Trophoblast cell (in vitro differentiated cells and primary cell): ENCODE measurements around the gene GALNT7.

ENCODE experiments used
- DNase-seq, 2 donors: peaks; one replicate each; pipeline ENCODE4 v3.0.0-alpha.2; 2016
- H2AFZ ChIP-seq: 2 replicates; pipeline ENCODE4 v1.6.1; 2013; ENCODE audit warnings: low read length, moderate library complexity, mild to moderate bottlenecking; ENCODE audit not compliant: insufficient read depth, poor library complexity
- H2AK5ac ChIP-seq: 2 replicates; pipeline ENCODE4 v1.6.1; 2013; ENCODE audit warnings: mild to moderate bottlenecking, low read length
- H2BK120ac ChIP-seq: 2 replicates; pipeline ENCODE4 v1.6.1; 2013; ENCODE audit warnings: low read length, mild to moderate bottlenecking, moderate library complexity; ENCODE audit not compliant: insufficient read depth, poor library complexity
- H2BK12ac ChIP-seq: 2 replicates; pipeline ENCODE4 v1.6.1; 2013; ENCODE audit warnings: mild to moderate bottlenecking, low read length, moderate library complexity
- H2BK5ac ChIP-seq: 2 replicates; pipeline ENCODE4 v1.6.1; 2013; ENCODE audit warnings: low read length, low read depth, moderate library complexity, mild to moderate bottlenecking; ENCODE audit not compliant: poor library complexity
- H3K14ac ChIP-seq: 2 replicates; pipeline ENCODE4 v1.6.1; 2013; ENCODE audit warnings: mild to moderate bottlenecking, low read length
- H3K18ac ChIP-seq: 2 replicates; pipeline ENCODE4 v1.6.1; 2013; ENCODE audit warnings: mild to moderate bottlenecking, low read length
- H3K23ac ChIP-seq: 2 replicates; pipeline ENCODE4 v1.6.1; 2013; ENCODE audit warnings: low read length
- H3K27ac ChIP-seq: 2 replicates; pipeline ENCODE4 v1.5.1; 2013; ENCODE audit warnings: low read depth, mild to moderate bottlenecking, inconsistent platforms, low read length, moderate library complexity
- H3K27me3 ChIP-seq: 2 replicates; pipeline ENCODE4 v1.6.1; 2013; ENCODE audit warnings: inconsistent platforms, mild to moderate bottlenecking, low read length, moderate library complexity; ENCODE audit not compliant: insufficient read depth
- H3K36me3 ChIP-seq, 2 experiments: 1 replicate in 1 of 2; 2 replicates in 1 of 2; pipeline ENCODE4 v1.6.1; 2013; ENCODE audit warnings: low read length in 2 of 2, mild to moderate bottlenecking in 2 of 2, moderate library complexity in 1 of 2; ENCODE audit not compliant: insufficient read depth in 2 of 2, control insufficient read depth in 1 of 2
- H3K4ac ChIP-seq: 2 replicates; pipeline ENCODE4 v1.6.1; 2013; ENCODE audit warnings: low read depth, mild to moderate bottlenecking, low read length, moderate library complexity
- H3K4me1 ChIP-seq, 2 experiments: 1 replicate in 1 of 2; 2 replicates in 1 of 2; pipeline ENCODE4 v1.6.1; 2013; ENCODE audit warnings: low read length in 2 of 2, mild to moderate bottlenecking in 2 of 2, moderate library complexity in 1 of 2; ENCODE audit not compliant: insufficient read depth in 2 of 2, control insufficient read depth in 1 of 2
- H3K4me2 ChIP-seq: 2 replicates; pipeline ENCODE4 v1.6.1; 2013; ENCODE audit warnings: inconsistent platforms, mild to moderate bottlenecking, low read length, moderate library complexity
- H3K4me3 ChIP-seq: 2 replicates; pipeline ENCODE4 v1.5.1; 2013; ENCODE audit warnings: mild to moderate bottlenecking, low read depth, low read length, inconsistent platforms
- H3K79me1 ChIP-seq: one replicate; pipeline ENCODE4 v1.6.1; 2013; ENCODE audit warnings: low read length
- H3K79me2 ChIP-seq: 2 replicates; pipeline ENCODE4 v1.6.1; 2013; ENCODE audit warnings: low read length, mild to moderate bottlenecking; ENCODE audit not compliant: control insufficient read depth, insufficient read depth, poor library complexity
- H3K9ac ChIP-seq: 2 replicates; pipeline ENCODE4 v1.6.1; 2013; ENCODE audit warnings: mild to moderate bottlenecking, low read length
- H3K9me3 ChIP-seq: 2 replicates; pipeline ENCODE4 v1.6.1; 2013; ENCODE audit warnings: low read depth, mild to moderate bottlenecking, control low read depth, inconsistent platforms, low read length; ENCODE audit not compliant: insufficient read depth
- H4K12ac ChIP-seq: 2 replicates; pipeline ENCODE4 v1.6.1; 2013; ENCODE audit warnings: low read depth, mild to moderate bottlenecking, low read length, moderate library complexity
- H4K8ac ChIP-seq: 2 replicates; pipeline ENCODE4 v1.6.1; 2013; ENCODE audit warnings: low read depth, mild to moderate bottlenecking, low read length, moderate library complexity
- H4K91ac ChIP-seq: one replicate; pipeline ENCODE4 v1.6.1; 2013; ENCODE audit warnings: low read depth, mild to moderate bottlenecking, low read length, moderate library complexity
- WGBS: extraction: QIAGEN DNeasy Blood & Tissue Kit; methylation state at CpG from one replicate; pipeline ENCODE4 v1.1.7; 2013; ENCODE audit warnings: missing lambda C conversion rate; ENCODE audit not compliant: insufficient read length, insufficient coverage; ENCODE audit errors: extremely low coverage; 5-methylcytosine and 5-hydroxymethylcytosine counted together

The GALNT7 gene

DNA sequence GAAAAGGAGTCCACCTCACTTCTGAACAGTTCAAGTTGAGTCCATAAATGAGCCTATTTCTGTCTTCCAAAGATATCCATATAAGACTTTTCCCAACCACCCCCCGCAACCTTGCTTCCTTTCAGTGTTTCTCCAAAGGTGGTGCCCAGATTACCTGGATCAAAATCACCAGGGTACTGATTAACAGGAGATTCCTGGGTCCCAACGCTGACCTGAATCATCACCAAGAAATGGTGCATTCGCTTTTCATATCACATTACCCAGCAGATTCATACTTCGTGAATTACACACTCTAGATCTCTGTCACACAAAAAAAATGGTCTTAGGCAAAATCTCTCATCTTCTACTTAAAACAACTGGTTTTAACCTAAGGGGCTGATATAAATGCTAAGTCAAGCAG is 2.1 kb upstream of the GALNT7 start:
- Histone ChIP-seq H3K36me3 (peaks cover 1 to 2% of the 10 kb centered on the region in 2 experiments), H2BK12ac (no peak overlapping the region), H3K4me1 (peaks cover 0 to 2% of the 10 kb centered on the region in 2 experiments), H3K4ac (no peak overlapping the region), H4K91ac (no peak overlapping the region), H3K4me3 (no peak overlapping the region), H3K23ac (no peak overlapping the region), H2BK120ac (no peak overlapping the region), H3K18ac (no peak overlapping the region), H3K14ac (no peak overlapping the region), H2BK5ac (no peak overlapping the region), H3K27ac (no peak overlapping the region), H3K9me3 (no peaks in the 10 kb centered on the region), H3K4me2 (no peak overlapping the region), H4K12ac (no peak overlapping the region), H2AK5ac (no peak overlapping the region), H3K27me3 (no peaks in the 10 kb centered on the region), H3K79me2 (peaks cover 12% of the 10 kb centered on the region), H2AFZ (no peak overlapping the region), H4K8ac (no peak overlapping the region), H3K9ac (no peak overlapping the region), H3K79me1 (peaks cover 16% of the 10 kb centered on the region)
- no peak for DNase-seq
- no CpG with 5 or more reads among the region's 4 CpGs for WGBS

DNA sequence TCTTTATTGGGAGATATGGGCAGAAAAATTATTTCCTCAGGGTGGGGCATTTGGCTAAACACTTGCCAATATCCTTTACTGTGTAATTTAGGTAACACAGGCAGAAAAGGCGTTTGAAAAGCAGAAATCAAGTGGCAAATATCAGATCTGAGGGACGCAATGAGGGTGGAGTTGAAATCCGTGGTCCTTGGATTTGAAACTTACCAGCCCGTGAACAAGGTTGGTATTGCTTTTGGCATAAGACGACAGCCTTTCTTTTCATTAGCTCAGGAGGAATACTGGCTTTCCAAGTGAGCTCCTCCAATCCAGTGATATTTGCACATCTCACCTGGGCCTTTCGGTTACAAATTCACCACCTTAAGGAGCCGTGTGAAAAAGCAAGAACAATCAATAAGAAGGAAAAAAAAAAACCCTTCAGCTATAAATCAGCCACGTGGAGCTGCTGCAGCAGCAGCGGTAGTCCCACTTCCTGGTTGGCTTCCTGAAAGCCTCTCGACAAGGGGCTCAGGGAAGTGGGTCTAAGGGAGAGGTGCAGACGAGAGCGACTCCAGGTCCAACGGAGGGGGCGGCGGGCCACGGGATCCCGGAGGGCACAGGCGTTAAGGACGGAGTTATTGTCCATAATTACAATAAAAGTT is 734 bp upstream of the GALNT7 start:
- Histone ChIP-seq H3K9me3 (no peaks in the 10 kb centered on the region), H3K9ac (peak overlapping the region; percentile 38), H2BK5ac (peak overlapping the region; percentile 53), H3K27me3 (no peaks in the 10 kb centered on the region), H3K4me1 (peaks cover 2 to 4% of the 10 kb centered on the region in 2 experiments), H4K8ac (peak overlapping the region; percentile 83), H3K14ac (peak overlapping the region; percentile 41), H3K18ac (peak overlapping the region; percentile 60), H3K79me2 (peaks cover 18% of the 10 kb centered on the region), H3K79me1 (peaks cover 16% of the 10 kb centered on the region), H3K4ac (no peak overlapping the region), H3K23ac (no peak overlapping the region), H2BK120ac (no peak overlapping the region), H3K36me3 (peaks cover 0 to 2% of the 10 kb centered on the region in 2 experiments), H4K12ac (peak overlapping the region; percentile 4), H2AFZ (peak overlapping the region; percentile 50), H3K4me3 (peak overlapping the region; percentile 97), H3K4me2 (peak overlapping the region; percentile 82), H2BK12ac (no peak overlapping the region), H3K27ac (peak overlapping the region; percentile 71), H4K91ac (peak overlapping the region; percentile 5), H2AK5ac (no peak overlapping the region)
- DNase-seq, result peak in 1 of 2 donors; percentile 42
- no CpG with 5 or more reads among the region's 19 CpGs for WGBS

DNA sequence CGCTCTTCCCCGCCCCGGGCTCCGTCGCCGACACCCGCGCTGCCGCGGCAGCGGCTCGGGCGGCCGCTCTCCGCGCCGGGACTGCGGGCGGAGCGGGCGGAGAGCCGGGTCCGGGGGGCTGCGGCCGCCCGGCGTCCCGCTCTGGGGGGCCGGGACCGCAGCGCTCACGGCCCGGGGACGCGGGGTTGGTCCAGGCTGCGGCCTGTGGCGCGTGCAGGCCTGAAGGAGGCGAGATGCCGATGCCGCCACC is 492 bp downstream of the GALNT7 start:
- no peak overlapping the region for H3K23ac ChIP-seq
- no CpG with 5 or more reads among the region's 41 CpGs for WGBS
- H3K4me3 ChIP-seq, result peak overlapping the region; percentile 97
- DNase-seq, result peak in 1 of 2 donors; percentile 29
- peak overlapping the region; percentile 95 for H3K27ac ChIP-seq
- H3K4me1 ChIP-seq, result peaks cover 2 to 4% of the 10 kb centered on the region in 2 experiments
- H4K8ac ChIP-seq, result peak overlapping the region; percentile 97
- H2BK120ac ChIP-seq, result peak overlapping the region; percentile 74
- H3K4ac ChIP-seq, result peak overlapping the region; percentile 86
- peak overlapping the region; percentile 94 for H4K12ac ChIP-seq
- H4K91ac ChIP-seq, result peak overlapping the region; percentile 86
- H2BK5ac ChIP-seq, result peak overlapping the region; percentile 82
- H3K79me1 ChIP-seq, result peaks cover 16% of the 10 kb centered on the region
- peak overlapping the region; percentile 97 for H3K18ac ChIP-seq
- peak overlapping the region; percentile 82 for H3K4me2 ChIP-seq
- H3K9ac ChIP-seq, result peak overlapping the region; percentile 54
- no peak overlapping the region for H2BK12ac ChIP-seq
- H2AK5ac ChIP-seq, result no peak overlapping the region
- H3K9me3 ChIP-seq, result no peaks in the 10 kb centered on the region
- peak overlapping the region; percentile 93 for H3K14ac ChIP-seq
- H2AFZ ChIP-seq, result peak overlapping the region; percentile 99
- peaks cover 18% of the 10 kb centered on the region for H3K79me2 ChIP-seq
- peaks cover 0 to 2% of the 10 kb centered on the region in 2 experiments for H3K36me3 ChIP-seq
- H3K27me3 ChIP-seq, result no peaks in the 10 kb centered on the region

DNA sequence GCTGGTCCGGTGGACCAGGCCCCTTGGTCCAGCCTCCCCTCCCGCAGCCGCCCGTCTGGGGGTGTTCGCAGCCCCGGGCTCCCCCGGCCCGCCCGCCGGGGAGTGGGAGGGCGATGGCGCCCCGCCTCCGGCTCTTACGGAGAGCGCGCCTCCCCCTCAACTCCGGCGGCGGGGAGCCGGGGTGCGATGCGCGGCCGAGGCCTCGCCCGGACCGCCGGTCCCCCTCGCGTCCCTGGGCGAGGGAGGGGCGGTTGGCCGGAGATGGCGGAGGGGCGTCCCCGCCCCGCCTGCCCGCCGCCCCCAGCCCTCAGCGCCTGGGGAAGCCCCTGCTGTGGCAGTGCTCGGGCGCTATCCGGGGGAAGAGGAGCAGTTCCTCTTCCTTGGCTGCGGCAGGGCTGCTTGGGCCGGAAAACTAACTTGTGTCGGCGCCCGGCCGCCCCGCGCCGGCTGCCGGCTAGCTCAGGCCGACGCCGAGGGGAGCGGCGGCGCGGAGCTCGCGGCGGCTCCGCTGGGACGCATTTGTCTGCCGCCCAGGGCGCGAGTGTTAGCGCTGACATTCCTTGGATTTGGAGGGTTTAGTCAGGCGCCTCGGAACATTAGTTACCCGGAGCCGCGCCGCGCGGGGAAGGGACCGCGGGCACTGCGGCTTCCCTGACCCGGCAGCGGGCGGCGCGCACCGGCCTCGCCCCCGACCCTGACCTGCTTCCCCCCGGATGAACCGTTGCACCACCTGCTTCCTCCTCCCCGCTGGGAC is 994 bp downstream of the GALNT7 start:
- Histone ChIP-seq H3K4me2 (peak overlapping the region; percentile 82), H3K18ac (peak overlapping the region; percentile 97), H3K79me1 (peaks cover 16% of the 10 kb centered on the region), H3K23ac (no peak overlapping the region), H3K9ac (peak overlapping the region; percentile 54), H3K4me1 (peaks cover 2 to 4% of the 10 kb centered on the region in 2 experiments), H4K8ac (peak overlapping the region; percentile 97), H2AFZ (peak overlapping the region; percentile 99), H3K4ac (peak overlapping the region; percentile 86), H3K36me3 (peaks cover 0 to 2% of the 10 kb centered on the region in 2 experiments), H3K4me3 (peak overlapping the region; percentile 97), H3K27me3 (no peaks in the 10 kb centered on the region), H3K9me3 (no peaks in the 10 kb centered on the region), H3K27ac (peak overlapping the region; percentile 95), H2BK120ac (peak overlapping the region; percentile 74), H3K79me2 (peaks cover 18% of the 10 kb centered on the region), H2BK5ac (peak overlapping the region; percentile 82), H2AK5ac (no peak overlapping the region), H4K12ac (peak overlapping the region; percentile 94), H2BK12ac (no peak overlapping the region), H4K91ac (peak overlapping the region; percentile 86), H3K14ac (peak overlapping the region; percentile 93)
- WGBS, result no CpG with 5 or more reads among the region's 92 CpGs
- peak; percentile 52 to 71 for DNase-seq
